ENCODE measurements around the gene APOBR. TPM values are rescaled to one million over a fixed set of nuclear protein-coding genes. Genes with fewer than 3 reads are reported as not detected.
A peak's percentile ranks its signal among the peaks of the same experiment; 100 is the strongest.
"Not testable (repeated sequence)": the region's sequence is repeated elsewhere in the genome, so short reads cannot be mapped to it uniquely, and the experiment has no call there.

The APOBR gene
- polyA plus RNA-seq, 12 donors = 0.40 to 5.0 (median 0.58) TPM; not detected in 1

- no peak for DNase-seq
These were observed 32.0 kb downstream of the APOBR start for GRCh38 chr16:28526201-28527099.

- DNase-seq = not testable (repeated sequence)
These were observed 32.8 kb downstream of the APOBR start for GRCh38 chr16:28527100-28527785.

- DNase-seq = no peak
These were observed 33.5 kb downstream of the APOBR start for GRCh38 chr16:28527985-28528384.

GRCh38 chr16:28528463-28528867 is 34.0 kb downstream of the APOBR start:
- no peak for DNase-seq

GRCh38 chr16:28529124-28529523 is 34.7 kb downstream of the APOBR start:
- DNase-seq = no peak

- peak; percentile 47 for DNase-seq
These were observed 37.6 kb downstream of the APOBR start for GRCh38 chr16:28531777-28532744.

GRCh38 chr16:28532940-28533647 is 38.7 kb downstream of the APOBR start:
- no peak for DNase-seq

- DNase-seq = no peak
These were observed 40.3 kb downstream of the APOBR start for GRCh38 chr16:28534542-28535373.

GRCh38 chr16:28537076-28537475 is 42.6 kb downstream of the APOBR start:
- no peak for DNase-seq

GRCh38 chr16:28537964-28538732 is 43.7 kb downstream of the APOBR start:
- DNase-seq = no peak

GRCh38 chr16:28538733-28539596 is 44.5 kb downstream of the APOBR start, which contains the start of gene NUPR1:
NUPR1 (minus strand) TSS chr16:28538974; CDS start chr16:28538907, 67 bp downstream.
- peak; percentile 98 for DNase-seq

- DNase-seq = no peak
These were observed 45.9 kb downstream of the APOBR start for GRCh38 chr16:28540346-28540745.

- DNase-seq = no peak
These were observed 48.2 kb downstream of the APOBR start for GRCh38 chr16:28542646-28543045.

- no peak for DNase-seq
These were observed 48.6 kb downstream of the APOBR start for GRCh38 chr16:28543072-28543471.

GRCh38 chr16:28544998-28545397 is 50.6 kb downstream of the APOBR start:
- no peak for DNase-seq

- DNase-seq = not testable (repeated sequence)
These were observed 51.5 kb downstream of the APOBR start for GRCh38 chr16:28545964-28546363.

- DNase-seq = no peak
These were observed 52.2 kb downstream of the APOBR start for GRCh38 chr16:28546626-28547025.

GRCh38 chr16:28548306-28548802 is 53.9 kb downstream of the APOBR start:
- no peak for DNase-seq

Data from muscle of arm (tissue), 12 donors.